ENCODE results near the gene ABHD16A.

The ABHD16A gene

DNA sequence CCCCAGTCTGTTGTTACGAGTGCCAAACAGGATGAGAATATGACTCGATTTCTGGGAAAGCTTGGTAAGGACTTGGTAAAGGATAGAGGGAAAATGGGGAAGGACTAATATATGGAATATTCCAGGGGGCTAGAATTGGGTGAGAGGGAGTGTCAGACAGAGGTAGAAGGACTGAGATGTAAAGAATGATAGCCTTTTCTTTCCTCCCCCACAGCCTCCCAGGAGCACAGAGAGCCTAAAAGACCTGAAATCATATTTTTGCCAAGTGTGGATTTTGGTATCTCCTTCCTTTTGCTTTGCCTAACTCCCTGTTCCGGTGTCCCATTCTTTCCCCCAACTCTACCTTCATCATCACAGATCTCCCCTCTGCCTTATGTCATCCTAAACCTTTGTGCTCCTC is 39.8 kb upstream of the ABHD16A start:
- no peak overlapping the region for H3K4me3 ChIP-seq (ENCODE audit: low read depth, low read length)
- no peak for DNase-seq (ENCODE audit: low read depth)
- TF ChIP-seq MAX (IDR thresholded peaks at IDR 0.05; ENCODE audit: low read depth, low read length) (no peak), MYC (IDR thresholded peaks at IDR 0.05; ENCODE audit: low read depth, low read length) (no peak), POLR2A (IDR thresholded peaks at IDR 0.05; ENCODE audit: extremely low read depth, insufficient read length) (no peak)
- TF ChIP-seq, protein P1, sequence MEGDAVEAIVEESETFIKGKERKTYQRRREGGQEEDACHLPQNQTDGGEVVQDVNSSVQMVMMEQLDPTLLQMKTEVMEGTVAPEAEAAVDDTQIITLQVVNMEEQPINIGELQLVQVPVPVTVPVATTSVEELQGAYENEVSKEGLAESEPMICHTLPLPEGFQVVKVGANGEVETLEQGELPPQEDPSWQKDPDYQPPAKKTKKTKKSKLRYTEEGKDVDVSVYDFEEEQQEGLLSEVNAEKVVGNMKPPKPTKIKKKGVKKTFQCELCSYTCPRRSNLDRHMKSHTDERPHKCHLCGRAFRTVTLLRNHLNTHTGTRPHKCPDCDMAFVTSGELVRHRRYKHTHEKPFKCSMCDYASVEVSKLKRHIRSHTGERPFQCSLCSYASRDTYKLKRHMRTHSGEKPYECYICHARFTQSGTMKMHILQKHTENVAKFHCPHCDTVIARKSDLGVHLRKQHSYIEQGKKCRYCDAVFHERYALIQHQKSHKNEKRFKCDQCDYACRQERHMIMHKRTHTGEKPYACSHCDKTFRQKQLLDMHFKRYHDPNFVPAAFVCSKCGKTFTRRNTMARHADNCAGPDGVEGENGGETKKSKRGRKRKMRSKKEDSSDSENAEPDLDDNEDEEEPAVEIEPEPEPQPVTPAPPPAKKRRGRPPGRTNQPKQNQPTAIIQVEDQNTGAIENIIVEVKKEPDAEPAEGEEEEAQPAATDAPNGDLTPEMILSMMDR (IDR thresholded peaks at IDR 0.05; ENCODE audit: low read depth, low read length) = no peak

- no peak overlapping the region for H3K4me3 ChIP-seq (ENCODE audit: low read depth, low read length)
- TF ChIP-seq, protein P1 (IDR thresholded peaks at IDR 0.05; ENCODE audit: low read depth, low read length) = no peak
- no peak for TF ChIP-seq MYC (IDR thresholded peaks at IDR 0.05; ENCODE audit: low read depth, low read length)
- no peak for TF ChIP-seq MAX (IDR thresholded peaks at IDR 0.05; ENCODE audit: low read depth, low read length)
- TF ChIP-seq POLR2A (IDR thresholded peaks at IDR 0.05; ENCODE audit: extremely low read depth, insufficient read length) = no peak
- DNase-seq (ENCODE audit: low read depth) = no peak
Observed at GRCh38 chr6:31741815-31742214, 38.7 kb upstream of the ABHD16A start.

GRCh38 chr6:31740397-31741223 is 37.5 kb upstream of the ABHD16A start:
- DNase-seq (ENCODE audit: low read depth) = peak; percentile 86
- TF ChIP-seq MAX (IDR thresholded peaks at IDR 0.05; ENCODE audit: low read depth, low read length) (no peak), POLR2A (IDR thresholded peaks at IDR 0.05; ENCODE audit: extremely low read depth, insufficient read length) (peak; percentile 28)
- H3K4me3 ChIP-seq (ENCODE audit: low read depth, low read length) = peak overlapping the region; percentile 89

DNA sequence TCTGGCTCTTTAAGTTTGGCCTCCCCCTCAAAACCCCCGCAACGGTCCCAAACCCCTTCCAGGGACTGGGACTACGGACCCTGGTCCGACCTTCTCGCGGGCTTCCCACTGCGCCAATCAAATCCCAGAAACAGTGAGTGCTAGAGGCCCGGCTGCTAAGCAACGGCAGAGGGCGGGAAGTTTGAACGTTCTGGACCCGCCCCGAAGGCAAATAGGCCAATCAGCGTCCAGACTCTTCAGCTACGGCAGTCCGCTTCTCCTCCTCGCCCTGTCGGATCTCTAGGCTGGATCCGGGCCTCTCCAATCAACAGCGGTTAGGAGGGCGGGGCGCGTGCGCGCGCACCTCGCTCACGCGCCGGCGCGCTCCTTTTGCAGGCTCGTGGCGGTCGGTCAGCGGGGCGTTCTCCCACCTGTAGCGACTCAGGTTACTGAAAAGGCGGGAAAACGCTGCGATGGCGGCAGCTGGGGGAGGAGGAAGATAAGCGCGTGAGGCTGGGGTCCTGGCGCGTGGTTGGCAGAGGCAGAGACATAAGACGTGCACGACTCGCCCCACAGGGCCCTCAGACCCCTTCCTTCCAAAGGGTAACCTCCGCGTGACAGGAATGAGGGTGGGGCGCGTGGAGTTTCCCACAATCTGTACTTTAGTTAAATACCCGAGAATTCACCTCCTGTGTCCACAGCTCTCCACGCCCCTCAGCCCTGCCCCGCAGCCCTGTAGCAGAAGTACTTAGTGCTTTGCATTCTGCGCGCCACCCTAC is 36.7 kb upstream of the ABHD16A start, which contains the start of gene MSH5:
MSH5 (plus strand) TSS at position 367 of the 758 bp plus-strand sequence. CDS start 462 bp downstream, outside the sequence.
- peak; percentile 100 for DNase-seq (ENCODE audit: low read depth)
- H3K4me3 ChIP-seq (ENCODE audit: low read depth, low read length) = peak within 1 kb of the TSS; percentile 100
- TF ChIP-seq, protein P1 (IDR thresholded peaks at IDR 0.05; ENCODE audit: low read depth, low read length) = no peak
- TF ChIP-seq MAX (IDR thresholded peaks at IDR 0.05; ENCODE audit: low read depth, low read length) (peak; percentile 87), POLR2A (IDR thresholded peaks at IDR 0.05; ENCODE audit: extremely low read depth, insufficient read length) (peak; percentile 72), MYC (IDR thresholded peaks at IDR 0.05; ENCODE audit: low read depth, low read length) (peak; percentile 93)

DNA sequence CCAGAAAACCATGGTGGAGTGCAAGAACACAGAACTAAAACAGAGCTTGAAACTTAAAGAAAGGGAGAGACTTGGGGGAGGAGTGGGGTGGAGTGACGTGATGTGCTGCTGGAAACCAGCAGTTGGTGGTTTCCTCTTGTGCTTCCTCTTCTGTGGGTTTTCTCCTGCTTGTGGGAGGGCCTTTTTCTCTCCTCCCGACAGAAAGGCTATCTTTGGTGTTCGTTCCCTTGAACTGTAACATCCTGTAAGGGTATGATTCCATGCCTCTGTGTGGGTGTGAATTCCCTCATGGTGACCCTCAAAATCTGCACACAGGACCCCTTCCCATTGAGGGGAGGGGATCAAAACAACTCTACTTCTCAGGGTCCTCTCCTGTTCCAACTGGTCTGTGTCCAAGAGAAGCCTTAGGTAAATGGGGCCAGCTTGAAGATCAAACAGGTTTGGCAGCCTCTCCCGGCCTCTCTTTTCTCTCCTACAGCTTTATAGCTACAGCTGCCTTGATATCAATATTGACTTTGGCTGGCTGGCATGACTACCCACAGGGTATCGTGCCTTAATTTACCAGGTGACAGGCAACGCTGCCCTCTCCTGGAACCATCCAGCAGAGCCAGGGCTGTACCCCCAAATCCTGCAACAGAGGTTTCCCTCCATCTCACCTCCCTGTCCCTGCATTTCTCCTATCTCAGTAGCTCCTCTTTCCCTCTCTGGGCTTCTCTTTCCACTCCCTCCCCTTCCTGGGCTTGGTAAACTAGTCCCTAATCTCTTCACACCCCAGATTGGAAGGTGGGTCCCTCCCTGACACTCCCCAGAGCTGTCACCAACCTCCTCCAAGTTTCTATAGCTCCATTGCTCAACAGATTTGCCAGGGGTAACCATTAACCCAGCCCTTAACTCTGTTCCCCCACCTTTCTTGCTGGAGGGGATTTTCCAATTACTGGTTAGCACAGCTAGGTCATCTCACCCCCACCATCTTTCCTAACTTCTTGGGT is 35.2 kb upstream of the ABHD16A start:
- peak overlapping the region; percentile 100 for H3K4me3 ChIP-seq (ENCODE audit: low read depth, low read length)
- DNase-seq (ENCODE audit: low read depth) = peak; percentile 99
- peak; percentile 41 for TF ChIP-seq MAX (IDR thresholded peaks at IDR 0.05; ENCODE audit: low read depth, low read length)
- TF ChIP-seq, protein P1 (IDR thresholded peaks at IDR 0.05; ENCODE audit: low read depth, low read length) = peak; percentile 9
- no peak; the same call in 1 of the 2 replicates for TF ChIP-seq MYC (IDR thresholded peaks at IDR 0.05; ENCODE audit: low read depth, low read length)
- peak; percentile 67 for TF ChIP-seq POLR2A (IDR thresholded peaks at IDR 0.05; ENCODE audit: extremely low read depth, insufficient read length)
